GM19463 (cell line): Measurements from ENCODE around the gene SEC14L5.
"Not testable (repeated sequence)": the region's sequence is repeated elsewhere in the genome, so short reads cannot be mapped to it uniquely, and the experiment has no call there.

Experiments used
- ATAC-seq: cut with Tn5 transposase; IDR thresholded peaks from one replicate; pipeline ENCODE4 v1.9.1; 2021; ENCODE audit warnings: mild to moderate bottlenecking, moderate library complexity; ENCODE audit not compliant: unreplicated experiment

Gene SEC14L5

GRCh38 chr16:5033256-5034166 is 75.4 kb downstream of the SEC14L5 start, which contains the start of gene NAGPA:
NAGPA (minus strand) TSS chr16:5033935; CDS start chr16:5033914, 21 bp downstream.
- peak; percentile 93 for ATAC-seq

- ATAC-seq = no peak
These were observed 76.0 kb downstream of the SEC14L5 start for GRCh38 chr16:5034167-5034523.

DNA sequence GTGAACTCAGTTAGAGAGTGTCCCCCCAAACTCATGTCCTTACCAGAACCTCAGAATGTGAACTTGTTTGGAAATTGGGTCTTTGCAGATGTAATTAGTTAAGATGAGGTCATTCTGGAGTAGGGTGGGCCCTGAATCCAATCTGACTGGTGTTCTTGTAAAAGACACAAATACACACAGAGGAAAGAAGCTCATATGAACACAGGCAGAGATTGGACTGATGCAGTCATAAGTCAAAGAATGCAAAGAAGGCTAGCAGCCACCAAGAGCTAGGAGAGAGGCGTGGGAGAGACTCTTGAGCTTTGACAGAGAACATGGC is 77.7 kb downstream of the SEC14L5 start:
- ATAC-seq = no peak

DNA sequence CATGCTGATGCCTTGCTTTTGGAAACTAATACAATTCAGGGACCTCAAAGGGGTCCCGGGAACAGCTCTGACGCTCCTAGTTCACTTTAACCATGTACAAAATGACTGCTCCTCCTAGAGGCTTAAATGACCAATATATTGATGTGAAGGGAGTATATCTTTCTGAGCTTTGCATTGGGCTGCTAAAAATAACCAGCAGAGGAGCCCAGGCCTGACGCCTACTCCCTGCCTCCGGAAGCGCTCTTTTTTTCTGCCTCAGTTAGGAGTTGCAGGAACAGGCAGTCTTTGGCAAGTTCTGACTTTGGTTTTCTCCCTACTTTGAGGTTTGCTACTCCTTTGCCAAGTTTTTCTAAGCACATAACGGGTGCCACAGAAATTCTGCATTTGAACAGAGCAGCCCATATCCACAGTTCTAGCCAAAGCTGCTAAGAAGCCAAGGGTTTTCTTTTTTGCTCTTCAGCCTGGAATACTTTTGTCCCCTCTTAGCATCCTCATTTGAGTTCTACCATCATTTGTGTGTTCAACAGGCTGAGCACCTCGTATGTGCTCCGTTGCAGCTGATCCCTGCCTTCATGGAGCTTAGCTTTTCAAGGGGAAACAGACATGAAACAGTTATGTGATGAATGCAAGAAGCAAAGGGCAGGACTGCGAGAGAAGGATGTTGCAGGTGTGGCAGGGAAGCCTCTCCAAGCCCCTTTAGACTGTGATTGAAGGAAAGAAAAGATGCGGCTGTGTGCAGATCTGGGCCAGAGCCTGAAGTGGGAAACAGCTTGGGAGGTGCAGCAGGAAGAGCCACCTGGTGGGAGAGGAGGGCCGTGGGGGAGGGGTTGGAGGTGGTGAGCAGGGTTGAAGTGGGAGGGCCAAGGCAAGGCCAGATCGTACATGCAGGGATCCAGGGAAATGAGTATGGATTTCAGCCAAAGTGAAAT is 78.4 kb downstream of the SEC14L5 start:
- ATAC-seq = no peak

DNA sequence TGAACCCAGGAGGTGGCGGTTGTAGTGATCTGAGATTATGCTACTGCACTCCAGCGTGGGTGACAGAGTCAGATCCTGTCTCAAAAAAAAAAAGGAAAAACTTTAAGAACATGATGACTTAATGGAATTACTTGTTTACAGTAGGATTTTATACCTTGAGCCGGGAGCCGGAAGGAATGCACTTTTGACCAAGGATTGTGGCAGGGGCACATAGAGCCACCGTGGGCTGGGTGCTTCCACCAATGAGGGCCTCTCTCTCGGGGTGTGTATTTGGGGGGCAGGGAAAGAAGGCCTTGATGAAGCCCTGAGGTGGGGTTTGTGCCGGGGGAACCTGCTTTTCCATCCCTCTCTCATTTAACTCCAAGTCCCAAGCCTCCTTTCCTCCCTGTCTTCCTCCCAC is 82.3 kb downstream of the SEC14L5 start:
- no peak for ATAC-seq

- peak; percentile 89 for ATAC-seq
These were observed 83.5 kb downstream of the SEC14L5 start for GRCh38 chr16:5041600-5042133.

DNA sequence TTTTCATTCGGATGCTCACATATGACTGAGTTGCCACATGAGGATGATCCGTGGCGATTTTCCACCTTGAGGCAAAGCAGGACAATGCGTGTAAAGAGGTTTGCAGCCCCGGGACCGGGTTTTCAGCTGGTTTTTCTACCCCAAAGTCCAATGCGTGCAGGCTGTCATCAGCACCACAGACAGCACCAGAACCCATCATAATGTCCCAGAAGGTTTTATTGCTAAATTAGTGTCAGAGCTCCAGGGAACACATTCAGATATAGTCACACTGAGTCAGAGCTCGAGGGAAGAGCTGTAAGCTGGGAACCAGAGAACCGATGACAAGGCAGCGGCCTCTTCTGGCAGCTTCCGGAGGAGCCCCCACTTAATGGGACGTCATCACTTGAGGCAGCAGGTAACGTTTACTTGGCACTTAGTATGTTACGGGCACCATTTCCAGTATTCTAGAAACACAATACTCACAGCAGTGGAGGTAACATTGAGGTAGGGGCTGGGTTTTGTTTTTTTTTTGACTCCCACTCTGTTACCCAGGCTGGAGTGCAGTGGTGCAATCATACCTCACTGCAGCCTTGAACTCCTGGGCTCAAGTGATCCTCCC is 84.5 kb downstream of the SEC14L5 start:
- no peak for ATAC-seq

GRCh38 chr16:5044011-5044540 is 85.9 kb downstream of the SEC14L5 start:
- ATAC-seq = no peak

GRCh38 chr16:5044581-5044980 is 86.5 kb downstream of the SEC14L5 start:
- ATAC-seq = not testable (repeated sequence)

- no peak for ATAC-seq
These were observed 87.5 kb downstream of the SEC14L5 start for GRCh38 chr16:5045499-5046115.

DNA sequence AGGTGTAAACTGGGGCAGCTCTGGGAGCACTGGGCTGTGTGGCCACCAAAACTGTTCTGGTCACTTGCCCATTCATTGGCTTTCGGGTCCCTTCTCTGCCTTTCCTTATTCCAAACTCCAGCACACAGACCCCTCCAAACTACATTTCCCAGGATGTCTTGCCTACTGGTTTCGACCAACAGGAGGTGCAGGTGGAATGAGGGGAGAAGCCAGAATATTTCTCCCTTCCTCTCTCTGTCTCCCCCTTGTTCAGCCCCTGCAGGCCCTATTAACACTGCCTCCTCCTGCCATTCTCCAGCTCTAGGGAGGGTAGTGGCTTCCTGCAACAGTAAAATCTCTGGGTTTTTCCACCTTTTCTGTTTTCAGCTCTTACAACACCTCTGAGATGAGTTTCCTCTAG is 88.8 kb downstream of the SEC14L5 start:
- no peak for ATAC-seq

GRCh38 chr16:5054876-5055865 is 97.0 kb downstream of the SEC14L5 start:
- no peak for ATAC-seq

- ATAC-seq = no peak
These were observed 98.2 kb downstream of the SEC14L5 start for GRCh38 chr16:5056352-5056751.

GRCh38 chr16:5058476-5058875 is 100.3 kb downstream of the SEC14L5 start:
- ATAC-seq = no peak

GRCh38 chr16:5059386-5060072 is 101.4 kb downstream of the SEC14L5 start:
- no peak for ATAC-seq

DNA sequence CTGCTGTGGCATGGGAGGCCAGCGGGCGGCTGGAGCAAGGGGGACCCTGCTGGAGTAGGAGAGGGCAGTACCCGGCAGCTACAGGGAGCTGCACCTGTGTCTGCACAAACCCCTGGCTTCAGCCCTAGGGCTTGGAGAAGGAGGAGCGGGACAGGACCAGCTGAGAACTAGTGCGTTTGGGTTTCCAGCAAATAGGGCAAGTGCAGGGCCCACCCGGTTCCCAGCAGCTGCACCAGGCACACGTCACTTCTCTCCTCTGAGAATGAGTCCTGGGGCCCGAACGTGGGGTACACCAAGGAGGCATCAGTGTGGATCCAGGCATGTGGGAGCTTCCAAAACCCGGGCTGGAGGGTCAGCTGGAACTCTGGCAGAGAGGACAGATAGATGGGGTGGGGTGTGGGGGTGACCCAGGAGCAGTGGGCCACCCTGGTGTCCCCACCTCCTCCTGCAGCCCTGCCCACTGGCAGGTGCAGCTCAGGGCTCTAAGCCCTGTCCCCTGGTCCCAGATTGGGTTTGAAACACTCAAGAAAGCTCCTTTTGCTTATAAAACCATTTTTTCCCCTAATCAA is 102.0 kb downstream of the SEC14L5 start:
- ATAC-seq = no peak

GRCh38 chr16:5062051-5062450 is 103.9 kb downstream of the SEC14L5 start:
- ATAC-seq = no peak
